ENCODE results near the gene ATP5F1E.

- no peak for TF ChIP-seq POLR2A (IDR thresholded peaks at IDR 0.05)
- no peak for TF ChIP-seq CTCF (IDR thresholded peaks at IDR 0.05)
Observed at GRCh38 chr20:59081036-59081435, 48.9 kb upstream of the ATP5F1E start.

Data from adrenal gland (tissue), 5 donors.